ENCODE data around the gene MFAP4. TPM values are rescaled to one million over a fixed set of nuclear protein-coding genes. Genes with fewer than 3 reads are reported as not detected.

Gene MFAP4
- total and polyA plus RNA-seq, 11 donors = 15.7 to 84.3 (median 35.7) TPM

DNA sequence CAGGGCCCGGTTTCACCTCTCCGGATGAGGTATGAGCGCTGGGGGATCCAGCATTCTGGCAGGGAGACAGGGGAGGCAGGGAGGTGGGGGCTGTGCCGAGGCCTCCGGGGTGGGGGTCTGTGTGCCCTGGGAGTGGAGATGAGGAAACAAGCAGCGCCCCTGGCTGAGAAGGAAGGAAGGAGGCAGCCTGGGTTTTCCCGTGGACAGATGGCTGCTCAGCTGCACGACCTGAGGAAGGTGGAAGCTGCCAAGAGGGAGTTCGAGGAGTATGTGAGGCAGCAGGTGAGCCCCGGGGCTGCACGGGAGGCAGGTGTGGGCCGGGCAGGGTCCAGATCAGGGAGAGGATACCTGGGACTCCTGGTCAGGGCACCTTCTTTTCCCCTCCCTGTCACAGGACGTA lies 28.3 kb upstream of the MFAP4 start:
- Histone ChIP-seq H3K36me3 (no peaks in the 10 kb centered on the region), H3K4me3 (no peak overlapping the region), H3K4me1 (peaks cover 0 to 14% (median 0%) of the 10 kb centered on the region in 12 donors), H3K27me3 (no peaks in the 10 kb centered on the region), H3K9me3 (no peaks in the 10 kb centered on the region), H3K27ac (no peak overlapping the region)
- WGBS, 4 donors = 83 to 89% (median 86%) methylated on average over 11 to 13 of the region's 13 CpGs
- TF ChIP-seq, protein P1, sequence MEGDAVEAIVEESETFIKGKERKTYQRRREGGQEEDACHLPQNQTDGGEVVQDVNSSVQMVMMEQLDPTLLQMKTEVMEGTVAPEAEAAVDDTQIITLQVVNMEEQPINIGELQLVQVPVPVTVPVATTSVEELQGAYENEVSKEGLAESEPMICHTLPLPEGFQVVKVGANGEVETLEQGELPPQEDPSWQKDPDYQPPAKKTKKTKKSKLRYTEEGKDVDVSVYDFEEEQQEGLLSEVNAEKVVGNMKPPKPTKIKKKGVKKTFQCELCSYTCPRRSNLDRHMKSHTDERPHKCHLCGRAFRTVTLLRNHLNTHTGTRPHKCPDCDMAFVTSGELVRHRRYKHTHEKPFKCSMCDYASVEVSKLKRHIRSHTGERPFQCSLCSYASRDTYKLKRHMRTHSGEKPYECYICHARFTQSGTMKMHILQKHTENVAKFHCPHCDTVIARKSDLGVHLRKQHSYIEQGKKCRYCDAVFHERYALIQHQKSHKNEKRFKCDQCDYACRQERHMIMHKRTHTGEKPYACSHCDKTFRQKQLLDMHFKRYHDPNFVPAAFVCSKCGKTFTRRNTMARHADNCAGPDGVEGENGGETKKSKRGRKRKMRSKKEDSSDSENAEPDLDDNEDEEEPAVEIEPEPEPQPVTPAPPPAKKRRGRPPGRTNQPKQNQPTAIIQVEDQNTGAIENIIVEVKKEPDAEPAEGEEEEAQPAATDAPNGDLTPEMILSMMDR (IDR thresholded peaks at IDR 0.05) = no peak
- no peak for TF ChIP-seq POLR2A (IDR thresholded peaks at IDR 0.05)
- DNase-seq (no peak), ATAC-seq (no peak)
- intact Hi-C loops (cut with DNase I) = no loop called here

DNA sequence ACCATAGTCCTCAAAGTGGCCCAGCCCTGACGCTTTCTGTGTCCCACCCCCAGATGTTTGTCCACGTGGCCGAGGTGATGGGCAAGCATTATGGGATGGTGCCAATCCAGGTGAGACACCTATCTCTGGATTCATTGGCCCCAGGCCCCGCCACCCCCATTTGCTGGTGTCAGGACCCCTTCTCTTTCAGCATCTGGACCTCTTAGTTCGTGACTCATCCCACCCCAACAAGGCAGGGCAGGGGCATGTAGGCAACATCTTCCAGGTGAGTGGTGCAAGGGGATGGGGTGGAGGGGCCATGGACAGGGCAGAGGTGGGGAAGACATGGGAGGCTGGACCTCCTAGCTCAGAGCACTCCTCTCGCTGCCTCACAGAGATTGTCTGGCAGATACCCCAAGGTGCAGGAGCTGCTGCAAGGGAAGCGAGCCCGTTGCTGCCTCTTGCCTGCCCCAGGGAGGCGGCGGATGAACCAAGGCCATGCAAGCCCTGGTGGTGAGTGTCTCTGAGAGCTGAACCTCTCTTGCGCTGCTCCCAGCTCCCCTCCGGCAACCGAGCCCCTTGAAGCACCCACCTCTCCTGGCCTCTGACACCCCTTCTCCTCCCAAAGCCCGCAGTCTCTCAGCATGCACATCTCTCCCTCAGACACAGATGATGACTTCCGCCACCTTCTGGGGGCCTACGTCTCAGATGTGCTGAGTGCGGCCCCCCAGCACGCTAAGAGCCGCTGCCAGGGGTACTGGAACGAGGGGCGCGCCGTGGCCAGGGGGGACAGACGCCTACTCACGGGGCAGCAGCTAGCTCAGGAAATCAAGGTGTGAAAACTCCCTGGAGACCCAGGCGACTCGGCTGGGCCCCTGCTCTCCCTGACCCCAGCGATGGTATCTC lies 27.6 kb upstream of the MFAP4 start:
- Histone ChIP-seq H3K4me3 (no peak overlapping the region), H3K9me3 (no peaks in the 10 kb centered on the region), H3K27me3 (no peaks in the 10 kb centered on the region), H3K4me1 (peaks cover 0 to 14% (median 0%) of the 10 kb centered on the region in 12 donors), H3K27ac (no peak overlapping the region), H3K36me3 (no peaks in the 10 kb centered on the region)
- WGBS, 4 donors = 91 to 93% (median 92%) methylated on average over 14 to 28 of the region's 28 CpGs
- intact Hi-C loops (cut with DNase I) = loop anchor here in 1 of 10 donors (5.0 kb wide), 1 partner anchor 42 kb away; no protein-coding TSS in a partner anchor
- ATAC-seq (no peak), DNase-seq (no peak)
- TF ChIP-seq POLR2A (IDR thresholded peaks at IDR 0.05) = no peak
- TF ChIP-seq, protein P1 (IDR thresholded peaks at IDR 0.05) = no peak

DNA sequence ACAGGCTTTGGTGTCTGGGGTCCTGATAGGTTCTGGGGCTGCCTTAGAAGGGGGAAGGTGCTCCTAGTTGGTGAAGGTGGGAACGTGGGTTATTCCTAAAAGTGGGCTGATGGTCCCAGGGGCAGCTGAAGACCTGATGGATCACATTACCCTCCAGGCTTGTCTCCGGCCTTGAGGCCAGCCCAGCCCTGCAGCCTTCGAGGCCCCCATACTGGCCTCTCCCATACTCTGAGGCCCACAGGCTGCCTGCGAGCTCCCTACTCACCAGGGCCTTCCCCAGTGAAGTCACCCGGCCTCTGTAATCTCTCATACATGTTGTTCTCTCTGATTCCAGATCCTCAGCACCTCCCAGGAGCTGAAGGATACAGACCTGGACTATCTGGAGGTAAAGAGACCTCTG lies 26.8 kb upstream of the MFAP4 start:
- Histone ChIP-seq H3K9me3 (no peaks in the 10 kb centered on the region), H3K36me3 (no peaks in the 10 kb centered on the region), H3K4me3 (no peak overlapping the region), H3K27ac (no peak overlapping the region), H3K4me1 (peaks cover 0 to 14% (median 0%) of the 10 kb centered on the region in 12 donors), H3K27me3 (no peaks in the 10 kb centered on the region)
- DNase-seq (no peak), ATAC-seq (no peak)
- 78 to 93% (median 89%) methylated on average over 5 of the region's 5 CpGs for WGBS, 4 donors
- no peak for TF ChIP-seq POLR2A (IDR thresholded peaks at IDR 0.05)
- TF ChIP-seq, protein P1 (IDR thresholded peaks at IDR 0.05) = no peak
- intact Hi-C loops (cut with DNase I) = loop anchor here in 1 of 10 donors (5.0 kb wide), 1 partner anchor 41 kb away; no protein-coding TSS in a partner anchor

DNA sequence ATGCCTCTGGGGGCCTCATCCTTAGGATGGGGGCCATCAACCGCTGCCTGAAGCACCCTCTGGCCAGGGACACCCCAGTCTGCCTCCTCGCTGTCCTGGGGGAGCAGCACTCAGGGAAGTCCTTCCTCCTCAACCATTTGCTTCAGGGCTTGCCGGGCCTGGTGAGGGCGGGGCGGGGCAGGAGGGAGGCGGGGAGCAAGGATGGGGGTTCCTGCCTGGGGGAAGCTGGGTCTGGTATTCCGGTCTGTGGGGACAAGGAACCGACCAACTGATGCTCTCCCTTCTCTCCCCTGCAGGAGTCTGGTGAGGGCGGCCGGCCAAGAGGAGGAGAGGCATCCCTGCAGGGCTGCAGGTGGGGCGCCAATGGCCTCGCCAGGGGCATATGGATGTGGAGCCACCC lies 26.0 kb upstream of the MFAP4 start:
- 86 to 95% (median 93%) methylated on average over 11 to 12 of the region's 12 CpGs for WGBS, 4 donors
- H3K27me3 ChIP-seq = no peaks in the 10 kb centered on the region
- no peak for TF ChIP-seq POLR2A (IDR thresholded peaks at IDR 0.05)
- TF ChIP-seq, protein P1 (IDR thresholded peaks at IDR 0.05) = no peak
- intact Hi-C loops (cut with DNase I) = loop anchor here in 1 of 10 donors (5.0 kb wide), 1 partner anchor 41 kb away; no protein-coding TSS in a partner anchor
- DNase-seq (no peak), ATAC-seq (no peak)
- no peak overlapping the region for H3K27ac ChIP-seq
- peaks cover 0 to 14% (median 0%) of the 10 kb centered on the region in 12 donors for H3K4me1 ChIP-seq
- no peaks in the 10 kb centered on the region for H3K9me3 ChIP-seq
- H3K36me3 ChIP-seq = no peaks in the 10 kb centered on the region
- H3K4me3 ChIP-seq = no peak overlapping the region

Measured in heart left ventricle (tissue), 16 donors.